ENCODE measurements around the gene ADORA1. TPM values are rescaled to one million over a fixed set of nuclear protein-coding genes. Genes with fewer than 3 reads are reported as not detected.

Gene ADORA1
- polyA plus RNA-seq, 1 experiment = 2.4 TPM

DNA sequence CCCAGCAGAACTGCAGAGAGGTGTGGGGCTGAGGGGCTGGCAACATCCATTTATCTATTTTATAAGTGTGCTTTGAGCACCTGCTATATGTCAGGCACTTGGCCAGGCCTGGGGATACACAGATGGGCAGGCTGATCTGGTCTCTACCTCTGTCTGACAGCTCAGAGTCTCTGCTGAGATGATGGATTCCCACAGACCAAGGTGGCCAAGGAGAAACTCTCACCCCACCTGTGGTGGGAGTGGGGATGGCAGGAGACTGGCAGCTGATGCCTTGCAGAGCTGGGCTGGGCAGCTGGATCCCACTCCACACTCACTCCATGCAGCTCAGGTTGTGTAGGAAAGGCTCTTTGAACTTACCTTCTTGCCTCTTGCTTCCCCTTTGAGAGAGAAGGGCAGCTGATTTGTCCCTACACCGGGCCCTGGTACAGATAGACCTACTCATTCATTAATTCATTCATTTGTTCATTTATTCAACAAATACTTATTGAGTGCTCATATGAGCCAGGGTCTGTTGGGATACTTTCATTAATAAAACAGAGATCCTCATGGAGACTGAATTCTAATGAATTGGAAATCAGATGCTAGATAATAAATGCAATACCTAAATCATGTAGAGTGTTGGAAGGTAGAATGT lies 9.0 kb downstream of the ADORA1 start:
- ChIA-PET POLR2A (no interaction called here), CTCF (interaction anchor here (1.8 to 6.0 kb wide), 2 partner anchors 8 to 79 kb away, joined by 4 to 34 read pairs; no protein-coding TSS in a partner anchor)
- TF ChIP-seq, protein P1, sequence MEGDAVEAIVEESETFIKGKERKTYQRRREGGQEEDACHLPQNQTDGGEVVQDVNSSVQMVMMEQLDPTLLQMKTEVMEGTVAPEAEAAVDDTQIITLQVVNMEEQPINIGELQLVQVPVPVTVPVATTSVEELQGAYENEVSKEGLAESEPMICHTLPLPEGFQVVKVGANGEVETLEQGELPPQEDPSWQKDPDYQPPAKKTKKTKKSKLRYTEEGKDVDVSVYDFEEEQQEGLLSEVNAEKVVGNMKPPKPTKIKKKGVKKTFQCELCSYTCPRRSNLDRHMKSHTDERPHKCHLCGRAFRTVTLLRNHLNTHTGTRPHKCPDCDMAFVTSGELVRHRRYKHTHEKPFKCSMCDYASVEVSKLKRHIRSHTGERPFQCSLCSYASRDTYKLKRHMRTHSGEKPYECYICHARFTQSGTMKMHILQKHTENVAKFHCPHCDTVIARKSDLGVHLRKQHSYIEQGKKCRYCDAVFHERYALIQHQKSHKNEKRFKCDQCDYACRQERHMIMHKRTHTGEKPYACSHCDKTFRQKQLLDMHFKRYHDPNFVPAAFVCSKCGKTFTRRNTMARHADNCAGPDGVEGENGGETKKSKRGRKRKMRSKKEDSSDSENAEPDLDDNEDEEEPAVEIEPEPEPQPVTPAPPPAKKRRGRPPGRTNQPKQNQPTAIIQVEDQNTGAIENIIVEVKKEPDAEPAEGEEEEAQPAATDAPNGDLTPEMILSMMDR (IDR thresholded peaks at IDR 0.05; ENCODE audit: insufficient read depth, low read depth, low read length) = no peak
- Histone ChIP-seq H3K27me3 (ENCODE audit: control insufficient read depth, insufficient read depth, low read length) (no peaks in the 10 kb centered on the region), H3K36me3 (ENCODE audit: control insufficient read depth, insufficient read depth, low read length) (no peaks in the 10 kb centered on the region), H3K4me3 (ENCODE audit: low read depth, low read length) (no peak overlapping the region)
- DNase-seq (ENCODE audit: low read depth) = no peak

DNA sequence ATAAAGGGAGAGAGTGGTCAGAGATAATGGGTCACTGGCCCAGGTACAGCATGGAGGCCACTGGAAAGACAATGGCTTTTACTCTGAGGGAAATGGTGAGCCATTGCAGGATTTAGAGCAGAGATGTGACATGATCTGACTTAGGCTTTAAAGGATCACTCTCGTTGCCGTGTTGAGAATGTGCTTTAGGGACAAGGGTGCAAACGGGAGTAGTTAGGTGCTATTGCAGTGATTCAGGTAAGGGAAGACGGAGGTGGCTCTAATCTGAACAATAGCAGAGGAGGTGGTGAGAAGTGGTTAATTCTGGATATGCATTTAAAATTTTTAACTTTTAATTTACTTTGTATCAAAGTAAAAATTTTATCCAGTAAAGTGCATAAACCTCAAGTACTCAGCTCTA lies 9.8 kb downstream of the ADORA1 start:
- H3K36me3 ChIP-seq (ENCODE audit: control insufficient read depth, insufficient read depth, low read length) = no peaks in the 10 kb centered on the region
- DNase-seq (ENCODE audit: low read depth) = no peak

DNA sequence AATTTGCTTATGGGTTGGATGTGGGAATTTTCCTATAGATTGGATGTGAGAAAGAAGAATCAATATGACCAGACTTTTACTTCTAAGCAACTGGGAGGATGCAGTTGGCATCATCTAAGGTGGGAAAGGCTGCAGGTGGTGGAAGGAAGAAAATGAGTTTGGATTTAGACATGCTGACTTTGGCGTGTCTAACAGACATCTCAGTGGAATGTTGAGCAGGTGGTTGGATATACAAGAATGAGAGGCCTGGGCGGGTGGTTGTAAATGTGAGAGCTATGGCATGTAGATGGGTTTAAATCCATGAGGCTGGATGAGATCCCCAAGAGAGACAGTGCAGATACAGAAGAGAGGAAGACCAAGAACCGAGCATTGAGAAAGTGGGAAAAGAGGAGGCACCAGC lies 10.5 kb downstream of the ADORA1 start:
- Histone ChIP-seq H3K36me3 (ENCODE audit: control insufficient read depth, insufficient read depth, low read length) (no peaks in the 10 kb centered on the region), H3K27me3 (ENCODE audit: control insufficient read depth, insufficient read depth, low read length) (no peaks in the 10 kb centered on the region), H3K4me3 (ENCODE audit: low read depth, low read length) (no peak overlapping the region)
- POLR2A ChIA-PET = no interaction called here
- no peak for DNase-seq (ENCODE audit: low read depth)
- TF ChIP-seq, protein P1 (IDR thresholded peaks at IDR 0.05; ENCODE audit: insufficient read depth, low read depth, low read length) = no peak
- CTCF ChIA-PET = interaction anchor here (1.3 to 1.7 kb wide), 4 partner anchors 12 to 98 kb away, joined by 4 to 5 read pairs (median 4); no protein-coding TSS in a partner anchor

More for the DNA sequence above, 9.8 kb downstream of the ADORA1 start:
- no peak overlapping the region for H3K4me3 ChIP-seq (ENCODE audit: low read depth, low read length)
- CTCF ChIA-PET = interaction anchor here (1.3 to 1.7 kb wide), 2 partner anchors 11 to 97 kb away, joined by 4 to 5 read pairs; no protein-coding TSS in a partner anchor
- POLR2A ChIA-PET = no interaction called here
- H3K27me3 ChIP-seq (ENCODE audit: control insufficient read depth, insufficient read depth, low read length) = no peaks in the 10 kb centered on the region
- TF ChIP-seq, protein P1 (IDR thresholded peaks at IDR 0.05; ENCODE audit: insufficient read depth, low read depth, low read length) = no peak

DNA sequence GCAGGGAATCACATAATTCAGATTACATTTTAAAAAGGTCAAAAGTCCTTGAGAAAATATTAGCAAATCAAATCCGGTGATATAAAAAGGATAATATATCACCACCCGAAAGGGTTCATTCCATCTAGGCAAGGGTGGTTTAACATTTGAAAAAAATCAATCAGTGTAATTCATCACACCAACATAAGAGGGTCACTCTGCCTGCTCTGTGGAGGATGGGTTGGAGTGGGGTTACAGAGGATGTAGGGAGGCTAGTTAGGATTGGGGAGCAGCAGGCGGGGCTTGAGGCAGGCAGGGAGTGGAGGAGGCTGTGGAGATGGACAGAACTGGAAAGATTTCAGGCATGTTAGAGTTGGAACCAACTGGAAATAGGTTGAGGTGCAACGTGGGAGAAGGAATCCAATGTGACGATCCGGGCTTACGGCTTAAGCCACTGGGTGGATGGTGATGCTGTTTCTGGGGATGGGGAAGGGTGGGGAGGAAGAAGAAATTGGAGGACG lies 12.5 kb downstream of the ADORA1 start:
- no peak for DNase-seq (ENCODE audit: low read depth)
- Histone ChIP-seq H3K36me3 (ENCODE audit: control insufficient read depth, insufficient read depth, low read length) (no peaks in the 10 kb centered on the region), H3K4me3 (ENCODE audit: low read depth, low read length) (no peak overlapping the region), H3K27me3 (ENCODE audit: control insufficient read depth, insufficient read depth, low read length) (no peaks in the 10 kb centered on the region)
- TF ChIP-seq, protein P1 (IDR thresholded peaks at IDR 0.05; ENCODE audit: insufficient read depth, low read depth, low read length) = no peak
- CTCF ChIA-PET = interaction anchor here (1.2 to 2.2 kb wide), 4 partner anchors 8 to 101 kb away, joined by 4 to 12 read pairs (median 4); no protein-coding TSS in a partner anchor
- POLR2A ChIA-PET = no interaction called here

DNA sequence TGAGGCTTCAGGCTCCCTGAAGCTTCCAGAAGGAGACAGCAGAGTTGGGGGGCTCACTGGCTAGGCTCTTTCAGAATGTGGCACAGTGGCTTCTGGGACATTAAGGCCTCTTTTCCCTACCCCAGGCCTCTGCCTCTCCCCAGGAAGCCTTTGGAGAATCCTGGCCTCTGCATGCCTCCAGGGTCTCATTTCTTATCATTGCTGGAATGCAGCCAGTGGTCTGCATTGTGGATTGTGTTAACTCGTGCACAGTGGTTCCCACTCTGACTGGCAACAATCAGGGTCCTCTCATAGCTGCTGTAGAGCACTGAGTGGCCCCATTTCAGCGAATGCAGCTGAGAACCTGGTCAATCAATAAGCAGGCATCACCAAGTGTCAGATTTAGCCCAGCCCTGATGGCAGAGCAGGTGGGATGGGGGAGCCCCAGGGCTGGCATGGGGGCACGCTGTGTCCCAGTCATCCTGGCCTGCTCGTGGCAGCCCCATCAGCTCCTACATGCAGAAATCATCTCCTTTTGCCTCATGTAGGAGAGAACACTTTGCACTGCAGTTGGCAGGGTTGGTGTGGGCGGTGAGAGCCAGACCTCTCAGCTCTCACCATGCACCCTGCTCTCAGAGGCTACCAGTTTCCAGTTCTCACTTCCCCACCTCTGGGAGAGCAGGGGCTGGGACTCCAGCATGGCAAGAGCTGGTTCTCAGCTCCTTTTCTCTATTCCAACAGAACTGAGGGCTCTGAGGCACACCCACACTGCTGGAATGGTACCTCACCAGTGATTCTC lies 13.4 kb downstream of the ADORA1 start:
- ChIA-PET CTCF (interaction anchor here (1.2 to 9.6 kb wide), 5 partner anchors 10 to 102 kb away, joined by 4 to 67 read pairs (median 5); partner anchors contain the start of gene ADORA1), POLR2A (no interaction called here)
- H3K4me3 ChIP-seq (ENCODE audit: low read depth, low read length) = no peak overlapping the region
- no peak for DNase-seq (ENCODE audit: low read depth)
- TF ChIP-seq, protein P1 (IDR thresholded peaks at IDR 0.05; ENCODE audit: insufficient read depth, low read depth, low read length) = no peak
- H3K36me3 ChIP-seq (ENCODE audit: control insufficient read depth, insufficient read depth, low read length) = no peaks in the 10 kb centered on the region
- H3K27me3 ChIP-seq (ENCODE audit: control insufficient read depth, insufficient read depth, low read length) = no peaks in the 10 kb centered on the region
